EH (cell line): Measurements from ENCODE around the gene CLN3.
"Not testable (repeated sequence)": the region's sequence is repeated elsewhere in the genome, so short reads cannot be mapped to it uniquely, and the experiment has no call there.

Experiments
- DNase-seq: peaks from one replicate; pipeline ENCODE4 v3.0.0-alpha.2; 2015; ENCODE audit warnings: low read depth

CLN3 gene

GRCh38 chr16:28513484-28514181 lies 21.8 kb upstream of the CLN3 start:
- peak; percentile 37 for DNase-seq

GRCh38 chr16:28511801-28512789 lies 20.2 kb upstream of the CLN3 start:
- no peak for DNase-seq

DNA sequence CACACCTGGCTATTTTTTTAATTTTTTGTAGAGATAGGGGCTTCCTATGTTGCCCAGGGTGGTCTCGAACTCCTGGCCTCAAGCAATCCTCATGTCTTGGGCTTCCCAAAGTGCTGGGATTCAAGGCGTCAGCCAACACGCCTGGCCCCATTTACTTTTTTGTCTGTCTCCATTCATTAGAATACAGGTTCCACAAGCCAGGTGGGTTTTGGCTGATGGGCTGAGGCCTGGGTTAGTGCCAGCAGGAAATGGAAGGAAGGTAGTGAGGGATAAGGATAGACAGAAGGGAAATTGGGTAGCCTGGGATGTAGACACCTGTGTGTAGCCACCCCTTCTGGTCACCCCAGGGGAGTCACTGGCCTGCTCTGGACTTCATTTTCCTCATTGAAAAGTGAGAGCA lies 19.2 kb upstream of the CLN3 start:
- no peak for DNase-seq

- no peak for DNase-seq
Observed at GRCh38 chr16:28505489-28506137, 13.7 kb upstream of the CLN3 start.

DNA sequence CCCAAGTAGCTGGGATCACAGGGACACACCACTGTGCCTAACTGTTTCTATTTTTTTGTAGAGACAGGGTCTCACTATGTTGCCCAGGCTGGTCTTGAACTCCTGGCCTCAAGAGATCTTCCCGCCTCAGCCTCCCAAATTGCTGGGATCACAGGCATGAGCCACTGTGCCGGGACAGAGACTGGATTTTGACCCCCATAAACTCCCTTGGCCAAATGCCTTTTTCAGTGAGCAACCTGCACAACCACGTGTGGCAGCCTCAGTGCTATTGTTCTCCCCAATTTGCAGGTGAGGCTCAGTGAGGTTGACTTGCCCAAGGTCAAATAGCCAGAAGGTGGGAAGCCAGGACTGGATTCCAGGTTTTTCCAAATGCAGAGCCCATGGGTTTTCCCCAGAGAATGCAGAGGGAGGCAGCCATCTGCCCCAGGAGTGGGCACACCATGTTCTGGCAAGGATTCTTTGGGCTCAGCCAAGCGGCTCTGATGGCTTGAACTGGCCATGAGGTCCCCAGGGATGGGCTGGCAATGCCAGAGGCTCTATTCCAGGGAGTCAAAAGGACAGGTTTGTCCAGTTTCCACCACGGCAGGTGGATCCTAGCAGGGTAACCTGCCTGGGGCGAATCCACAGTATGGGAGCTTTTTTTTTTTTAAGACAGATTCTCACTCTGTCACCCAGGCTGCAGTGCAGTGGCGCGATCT lies 13.0 kb upstream of the CLN3 start:
- no peak for DNase-seq

DNA sequence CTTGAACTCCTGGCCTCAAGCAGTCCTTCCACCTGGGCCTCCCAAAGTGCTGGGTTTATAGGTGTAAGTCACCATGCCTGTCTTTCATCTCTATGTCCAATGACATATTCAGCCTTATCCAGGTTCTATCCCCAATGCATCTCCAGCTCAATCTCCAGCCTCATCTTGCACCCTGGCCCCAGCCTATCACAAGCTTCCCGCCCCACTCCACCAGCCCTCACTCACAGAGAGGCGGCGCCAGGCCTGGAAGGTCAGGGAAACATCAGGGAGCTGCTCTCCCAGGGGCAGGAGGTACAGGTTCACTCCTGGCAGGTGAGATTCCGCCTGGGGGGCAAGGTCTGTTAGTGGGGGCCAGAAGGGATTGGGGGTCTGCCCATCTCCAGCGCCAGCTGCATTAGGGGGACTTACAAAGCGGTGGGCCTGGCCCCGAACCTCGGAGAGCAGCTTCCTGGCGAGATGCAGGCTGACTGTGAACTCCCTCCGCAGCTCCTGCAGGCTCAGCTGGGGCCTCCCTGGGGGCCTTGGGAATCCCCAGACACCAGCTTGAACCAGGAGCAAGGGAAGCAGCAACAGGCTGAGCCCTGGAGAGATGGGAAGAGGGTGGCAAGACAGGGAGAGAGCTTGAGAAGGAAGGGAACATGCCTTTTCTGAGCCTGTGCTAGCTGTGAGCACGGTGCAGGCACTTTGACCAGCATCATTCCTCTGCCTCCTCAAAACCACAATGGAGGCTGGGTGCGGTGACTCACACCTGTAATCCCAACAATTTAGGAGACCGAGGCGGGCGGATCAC lies 11.8 kb upstream of the CLN3 start:
- DNase-seq = no peak

DNA sequence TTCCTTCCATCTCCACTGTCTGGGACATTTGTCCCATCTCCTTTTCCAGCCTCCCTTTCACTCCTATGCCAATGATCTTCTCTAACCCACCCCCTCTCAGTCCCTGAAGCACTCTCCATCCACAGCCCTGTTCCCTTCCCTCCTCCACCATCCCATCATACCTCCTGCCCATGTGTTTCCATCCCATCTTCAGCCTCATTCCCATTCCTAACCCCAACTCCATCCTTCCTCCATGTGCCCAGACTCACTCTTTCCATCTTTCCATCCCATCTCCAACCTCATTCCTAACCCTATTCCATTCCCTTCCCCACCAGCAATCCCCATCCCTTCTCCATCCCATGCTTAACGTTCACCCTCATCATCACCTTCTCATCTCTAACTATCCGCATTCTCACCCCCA lies 10.4 kb upstream of the CLN3 start:
- no peak for DNase-seq

DNA sequence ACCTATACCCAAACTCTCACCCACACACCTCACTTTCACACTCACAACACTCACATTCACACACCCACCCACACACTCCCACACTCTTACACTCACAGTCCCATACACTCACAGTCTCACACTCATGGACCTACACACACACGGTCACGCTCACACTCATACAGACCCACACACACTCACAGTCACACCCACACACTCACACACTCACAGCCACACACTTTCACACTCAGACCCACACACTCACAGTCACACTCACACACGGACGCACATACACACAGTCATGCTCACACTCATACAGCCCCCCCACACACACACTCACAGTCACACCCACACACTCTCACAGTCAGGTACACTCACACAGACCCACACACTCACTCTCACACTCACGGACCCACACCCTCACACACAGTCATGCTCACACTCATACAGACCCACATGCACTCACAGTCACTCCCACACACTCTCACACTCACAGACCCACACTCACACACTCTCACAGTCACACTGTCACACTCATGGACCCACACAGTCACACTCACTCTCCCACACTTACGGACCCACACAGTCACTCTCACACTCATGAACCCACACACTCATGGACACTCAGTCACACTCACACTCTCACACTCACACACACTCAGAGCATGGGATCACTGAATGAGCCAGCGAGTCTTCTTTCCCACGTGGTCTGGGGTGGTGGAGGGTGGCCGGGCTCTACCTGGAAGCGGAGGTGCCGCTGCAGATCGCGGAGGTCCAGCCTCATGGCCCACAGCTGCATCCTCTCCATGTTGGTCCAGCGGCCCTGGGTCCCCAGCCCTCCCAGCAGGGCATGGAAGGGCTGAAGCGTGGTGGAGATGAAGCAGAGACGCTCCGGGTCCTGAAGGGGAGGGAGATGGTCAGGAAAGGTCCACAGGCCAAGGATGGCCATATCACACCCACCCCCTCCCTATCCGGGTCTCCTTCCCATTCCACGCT lies 9.7 kb upstream of the CLN3 start:
- no peak for DNase-seq

- DNase-seq = not testable (repeated sequence)
Observed at GRCh38 chr16:28500476-28501180, 8.8 kb upstream of the CLN3 start.

DNA sequence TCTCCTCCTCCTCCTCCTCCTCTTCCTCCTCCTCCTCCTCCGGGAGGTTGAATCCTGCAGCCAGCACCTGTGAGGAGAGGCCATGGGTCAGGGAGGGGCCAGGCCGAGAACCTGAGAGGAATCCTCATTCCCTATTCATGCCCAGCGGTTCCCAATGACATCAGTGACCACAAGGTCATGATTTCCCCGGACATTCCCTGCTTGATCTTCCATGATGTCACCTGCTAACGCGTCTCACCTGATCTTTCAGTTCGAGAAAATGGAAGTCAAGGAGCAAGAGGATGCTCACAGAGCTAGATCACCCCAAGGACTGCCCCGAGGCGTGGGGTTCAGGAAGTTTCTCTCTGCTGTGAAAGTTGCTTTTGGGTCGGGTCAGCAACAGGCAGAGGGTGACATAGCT lies 8.0 kb upstream of the CLN3 start:
- DNase-seq = no peak

DNA sequence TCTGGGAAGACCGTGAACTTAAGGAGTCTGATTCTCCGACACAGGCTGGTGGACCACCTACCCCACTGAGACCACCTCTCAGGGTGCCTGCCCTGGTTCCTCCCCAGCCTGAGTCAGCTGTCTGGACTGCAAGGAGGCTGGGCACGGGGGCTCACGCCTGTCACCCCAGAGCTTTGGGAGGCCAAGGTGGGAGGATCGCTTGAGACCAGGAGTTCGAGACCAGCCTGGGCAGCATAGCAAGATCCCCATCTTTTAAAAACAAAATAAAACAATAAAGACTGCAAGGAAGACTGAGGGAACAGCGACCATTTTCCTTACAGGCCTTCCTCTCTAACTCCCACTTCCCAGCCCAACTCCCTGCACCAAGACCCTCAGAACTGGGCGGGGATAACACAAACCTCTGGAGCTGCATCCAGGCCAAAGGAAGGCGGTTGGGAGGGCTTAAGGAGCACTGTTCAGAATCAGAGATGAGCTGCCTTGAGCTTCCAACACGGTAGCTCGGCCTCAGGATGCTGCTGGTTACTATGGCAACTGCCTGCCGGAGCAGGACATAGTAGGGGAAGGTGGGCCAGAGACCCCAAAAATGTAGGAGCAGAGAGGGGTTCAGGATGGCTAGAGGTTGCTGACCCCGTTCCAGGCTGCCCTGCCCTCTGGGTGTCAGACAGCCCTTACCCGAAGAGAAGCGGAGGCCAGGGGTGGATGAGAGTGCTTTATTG lies 7.0 kb upstream of the CLN3 start:
- DNase-seq = no peak

DNA sequence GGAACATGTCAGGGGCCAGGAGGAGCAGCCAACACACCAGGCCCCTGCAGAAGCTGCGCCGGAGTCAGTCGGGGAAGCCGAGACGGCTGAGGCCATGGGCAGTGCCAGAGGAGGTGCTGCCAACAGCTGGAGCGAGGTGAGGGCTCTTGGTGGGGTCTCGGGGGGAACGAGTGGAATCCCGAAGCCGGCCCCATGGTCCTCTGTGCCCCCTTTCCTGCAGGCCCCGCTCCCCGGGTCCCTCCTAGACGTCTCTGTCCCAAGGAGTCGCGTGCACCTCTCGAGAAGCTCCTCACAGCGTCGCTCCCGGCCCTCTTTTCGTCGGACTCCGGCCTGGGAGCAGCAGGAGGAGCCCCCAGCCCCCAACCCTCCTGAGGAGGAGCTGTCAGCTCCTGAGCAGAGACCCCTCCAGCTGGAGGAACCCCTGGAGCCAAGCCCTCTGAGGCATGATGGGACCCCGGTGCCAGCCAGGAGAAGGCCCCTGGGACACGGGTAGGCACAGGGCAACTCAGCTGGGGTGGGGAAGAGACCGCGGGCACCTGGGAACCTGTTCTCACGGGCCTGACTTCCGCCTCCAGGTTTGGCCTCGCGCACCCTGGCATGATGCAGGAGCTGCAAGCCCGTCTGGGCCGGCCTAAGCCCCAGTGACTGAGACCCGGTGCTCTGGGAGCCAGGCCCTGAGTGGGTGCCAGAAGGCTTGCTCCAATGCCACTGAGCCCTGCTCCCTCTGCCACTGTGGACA lies 6.2 kb upstream of the CLN3 start:
- DNase-seq = no peak

DNA sequence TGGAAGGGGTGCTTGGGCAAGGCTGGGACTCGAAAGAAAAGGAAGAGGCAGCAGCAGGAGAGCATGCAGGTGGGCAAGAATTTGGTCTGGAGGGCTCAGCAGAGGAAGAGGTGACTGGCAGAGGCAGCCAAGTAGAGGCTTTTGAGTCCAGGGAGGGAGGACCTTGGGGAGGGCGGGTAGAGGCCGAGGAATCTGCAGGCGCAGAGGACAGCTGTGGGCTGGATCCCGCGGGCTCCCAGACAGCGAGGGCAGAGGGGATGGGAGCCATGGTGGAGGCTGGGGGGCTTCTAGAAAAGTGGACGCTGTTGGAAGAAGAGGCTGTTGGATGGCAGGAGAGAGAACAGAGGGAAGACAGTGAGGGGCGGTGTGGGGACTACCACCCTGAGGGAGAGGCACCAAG lies 5.5 kb upstream of the CLN3 start:
- no peak for DNase-seq

GRCh38 chr16:28496844-28497243 lies 5.0 kb upstream of the CLN3 start:
- no peak for DNase-seq

GRCh38 chr16:28495795-28496749 lies 4.2 kb upstream of the CLN3 start:
- DNase-seq = no peak

GRCh38 chr16:28495098-28495793 lies 3.4 kb upstream of the CLN3 start:
- no peak for DNase-seq
